Spleen (tissue), 7 donors: Measurements from ENCODE around the gene NRG3.

Experiments
- CTCF ChIP-seq, 11 experiments: fragments of 200-600 bp in 7 of 11; fragments of 450-650 bp in 4 of 11; sonication (generic) in 4 of 11; IDR thresholded peaks in 8 of 11; conservative IDR thresholded peaks in 3 of 11; 1 replicate in 7 of 11; 2 replicates in 4 of 11; pipeline versions ENCODE4 v1.4.0 to v1.8.0; 2016 to 2021; ENCODE audit warnings: antibody characterized with exemption in 11 of 11, inconsistent platforms in 4 of 11, mild to moderate bottlenecking in 1 of 11
- POLR2A ChIP-seq, 3 donors: fragments of 450-650 bp; IDR thresholded peaks; one replicate each; pipeline ENCODE4 v1.5.1; 2017; ENCODE audit warnings: antibody characterized with exemption in 3 of 3, mild to moderate bottlenecking in 1 of 3
- POLR2AphosphoS5 ChIP-seq, 3 donors: sonication (generic); formaldehyde crosslinking; IDR thresholded peaks; one replicate each; pipeline ENCODE4 v1.5.1; 2017; ENCODE audit warnings: antibody characterized with exemption in 3 of 3
- donor health status: DM: no; HTN: no; CAD: no; lungs with moderate emphysema.
- donor health status: DM: no; HTN: no; CAD: no.
- donor health status: DM: no; HTN: no; CAD: no.

- no peak for TF ChIP-seq CTCF (IDR thresholded peaks at IDR 0.05 in 8 of 11, conservative IDR thresholded peaks at IDR 0.05 in 3 of 11)
- no peak for TF ChIP-seq POLR2AphosphoS5 (IDR thresholded peaks at IDR 0.05)
- TF ChIP-seq POLR2A (IDR thresholded peaks at IDR 0.05), result no peak
Observed at GRCh38 chr10:82815680-82816079, 940.7 kb downstream of the NRG3 start.
